ENCODE results near the gene CLNK. TPM values are rescaled to one million over a fixed set of nuclear protein-coding genes. Genes with fewer than 3 reads are reported as not detected.

CLNK gene
- total RNA-seq, 1 experiment from 2014 or later, result not detected

GRCh38 chr4:10640561-10641201 is 43.9 kb downstream of the CLNK start:
- Histone ChIP-seq H2BK5ac (ENCODE audit: insufficient read length, low read length) (no peak overlapping the region), H2BK20ac (ENCODE audit: low read depth, low read length, poor library complexity, severe bottlenecking) (no peak overlapping the region), H2BK120ac (ENCODE audit: low read depth, low read length, poor library complexity, severe bottlenecking) (no peak overlapping the region), H2AK5ac (ENCODE audit: insufficient read length, low read length) (no peak overlapping the region), H3K14ac (ENCODE audit: insufficient read depth, low read length) (no peak overlapping the region), H4K5ac (ENCODE audit: insufficient read length, low read depth, low read length) (no peak overlapping the region), H3K4me2 (ENCODE audit: insufficient read depth, insufficient read length, low read length) (no peak overlapping the region), H3K18ac (ENCODE audit: insufficient read length, low read depth, low read length) (no peak overlapping the region), H3K9ac (ENCODE audit: extremely low read depth, insufficient read length, low read length) (no peak overlapping the region), H2BK12ac (ENCODE audit: insufficient read length, low read depth, low read length) (no peak overlapping the region), H2AFZ (ENCODE audit: low read length) (no peak overlapping the region), H3K23me2 (ENCODE audit: insufficient read length, low read depth, low read length, poor library complexity, severe bottlenecking) (no peaks in the 10 kb centered on the region), H3K56ac (ENCODE audit: insufficient read length, low read depth, low read length) (no peak overlapping the region), H3K4ac (ENCODE audit: low read depth, low read length) (no peak overlapping the region), H4K20me1 (ENCODE audit: control insufficient read depth, insufficient read depth, insufficient read length) (no peaks in the 10 kb centered on the region), H4K91ac (ENCODE audit: insufficient read length, low read depth, low read length) (no peak overlapping the region), H3K4me1 (ENCODE audit: insufficient read depth, low read length) (no peaks in the 10 kb centered on the region), H3K23ac (ENCODE audit: insufficient read length, low read depth, low read length) (no peak overlapping the region), H3K27me3 (ENCODE audit: insufficient read depth, low read length) (no peaks in the 10 kb centered on the region), H2BK15ac (ENCODE audit: low read depth, low read length) (no peak overlapping the region), H3K9me3 (ENCODE audit: control insufficient read depth, low read depth, low read length) (no peaks in the 10 kb centered on the region), H3K27ac (ENCODE audit: insufficient read length, low read depth, low read length) (no peak overlapping the region), H3T11ph (ENCODE audit: low read length) (no peak overlapping the region), H4K8ac (replicated peaks; ENCODE audit: insufficient read length, low read depth, low read length) (no peak overlapping the region), H3K79me1 (ENCODE audit: insufficient read depth, low read depth, low read length, poor library complexity, severe bottlenecking) (no peaks in the 10 kb centered on the region), H3K79me2 (ENCODE audit: insufficient read depth, low read length) (no peaks in the 10 kb centered on the region)
- Mint-ChIP-seq H3K27me3 (ENCODE audit: low read depth) (no peaks in the 10 kb centered on the region), H3K4me3 (no peak overlapping the region), H3K9me3 (peaks cover 0 to 2% of the 10 kb centered on the region in 2 experiments; a peak in 1 of 5 replicates), H3K4me1 (peaks cover 6 to 15% of the 10 kb centered on the region in 2 experiments; a peak in 2 of 4 replicates), H3K27ac (no peak overlapping the region), H3K36me3 (ENCODE audit: insufficient read depth in 1 of 3, low read depth in 3 of 3) (no peaks in the 10 kb centered on the region; a peak in 1 of 7 replicates)
- no peak for DNase-seq
- TF ChIP-seq, protein P1, sequence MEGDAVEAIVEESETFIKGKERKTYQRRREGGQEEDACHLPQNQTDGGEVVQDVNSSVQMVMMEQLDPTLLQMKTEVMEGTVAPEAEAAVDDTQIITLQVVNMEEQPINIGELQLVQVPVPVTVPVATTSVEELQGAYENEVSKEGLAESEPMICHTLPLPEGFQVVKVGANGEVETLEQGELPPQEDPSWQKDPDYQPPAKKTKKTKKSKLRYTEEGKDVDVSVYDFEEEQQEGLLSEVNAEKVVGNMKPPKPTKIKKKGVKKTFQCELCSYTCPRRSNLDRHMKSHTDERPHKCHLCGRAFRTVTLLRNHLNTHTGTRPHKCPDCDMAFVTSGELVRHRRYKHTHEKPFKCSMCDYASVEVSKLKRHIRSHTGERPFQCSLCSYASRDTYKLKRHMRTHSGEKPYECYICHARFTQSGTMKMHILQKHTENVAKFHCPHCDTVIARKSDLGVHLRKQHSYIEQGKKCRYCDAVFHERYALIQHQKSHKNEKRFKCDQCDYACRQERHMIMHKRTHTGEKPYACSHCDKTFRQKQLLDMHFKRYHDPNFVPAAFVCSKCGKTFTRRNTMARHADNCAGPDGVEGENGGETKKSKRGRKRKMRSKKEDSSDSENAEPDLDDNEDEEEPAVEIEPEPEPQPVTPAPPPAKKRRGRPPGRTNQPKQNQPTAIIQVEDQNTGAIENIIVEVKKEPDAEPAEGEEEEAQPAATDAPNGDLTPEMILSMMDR (conservative IDR thresholded peaks at IDR 0.05), result no peak
- WGBS (ENCODE audit: extremely low coverage, insufficient read length, low lambda C conversion rate), result no CpG with 5 or more reads among the region's 5 CpGs

Measured in H9 (cell line).